HepG2 (cell line): ENCODE measurements around the gene PRKD2. TPM values are rescaled to one million over a fixed set of nuclear protein-coding genes. Genes with fewer than 3 reads are reported as not detected.

Source experiments
- ARHGAP35 ChIP-seq: sonication (generic); formaldehyde crosslinking; IDR thresholded peaks from 2 replicates; pipeline ENCODE4 v1.9.0; 2022; ENCODE audit warnings: mild to moderate bottlenecking, inconsistent platforms, moderate library complexity, missing genetic modification reagents, borderline replicate concordance
- HIVEP1 ChIP-seq: sonication (generic); formaldehyde crosslinking; IDR thresholded peaks from 2 replicates; pipeline ENCODE4 v1.4.0; 2020; ENCODE audit warnings: mild to moderate bottlenecking, missing genetic modification reagents
- KMT2B ChIP-seq: IDR thresholded peaks from 2 replicates; pipeline ENCODE4 v1.6.1; 2016; ENCODE audit warnings: missing genetic modification reagents, missing compliant biosample characterization
- MTA1 ChIP-seq: sonication (generic); formaldehyde crosslinking; IDR thresholded peaks from 2 replicates; pipeline ENCODE4 v1.4.0; 2020; ENCODE audit warnings: missing genetic modification reagents, mild to moderate bottlenecking, borderline replicate concordance
- POLR2G ChIP-seq: fragments of 200-400 bp; formaldehyde crosslinking; IDR thresholded peaks from 2 replicates; pipeline ENCODE4 v1.6.1; 2018; ENCODE audit warnings: mild to moderate bottlenecking, low read depth, low read length, moderate library complexity
- SETDB1 ChIP-seq: sonication (generic); formaldehyde crosslinking; IDR thresholded peaks from 2 replicates; pipeline ENCODE4 v1.5.1; 2020; ENCODE audit warnings: missing genetic modification reagents, mild to moderate bottlenecking, borderline replicate concordance
- ZBTB40 ChIP-seq, 2 experiments: fragments of 450-650 bp in 1 of 2; sonication (generic) in 1 of 2; formaldehyde crosslinking in 1 of 2; IDR thresholded peaks; 2 replicates each; pipeline versions ENCODE4 v1.6.1 to v1.8.0; 2016 to 2022; ENCODE audit warnings: antibody characterized with exemption in 1 of 2, mild to moderate bottlenecking in 1 of 2, missing genetic modification reagents in 1 of 2
- ZNF143 ChIP-seq: sonication (generic); formaldehyde crosslinking; IDR thresholded peaks from 2 replicates; pipeline ENCODE4 v1.4.0; 2020; ENCODE audit warnings: missing genetic modification reagents
- ZNF367 ChIP-seq: sonication (generic); formaldehyde crosslinking; IDR thresholded peaks from 2 replicates; pipeline ENCODE4 v1.4.0; 2020; ENCODE audit warnings: missing genetic modification reagents, borderline replicate concordance
- ZNF512 ChIP-seq: sonication (generic); formaldehyde crosslinking; IDR thresholded peaks from 2 replicates; pipeline ENCODE4 v1.4.0; 2020; ENCODE audit warnings: mild to moderate bottlenecking, missing genetic modification reagents
- ZNF614 ChIP-seq: IDR thresholded peaks from 2 replicates; pipeline ENCODE4 v1.6.1; 2018; ENCODE audit warnings: missing biosample characterization, missing genetic modification reagents, inconsistent platforms, borderline replicate concordance
- polyA plus RNA-seq, 8 experiments: library from polyadenylated mRNA; depleted of rRNA in 3 of 8; stranded (reverse) in 7 of 8; unstranded in 1 of 8; fragments of >200 nt; fragmentation: Illumina TruSeq in 4 of 8; extraction: Trizol in 4 of 8; gene quantifications; 2 replicates each; pipeline versions ENCODE4 v1.2.1 to v1.2.3, GENCODE V29; 2011 to 2016; ENCODE audit warnings: low read depth in 4 of 8, missing spikeins in 1 of 8, mixed read lengths in 1 of 8; ENCODE audit not compliant: insufficient read depth in 1 of 8
- total RNA-seq, 5 experiments: library from RNA; depleted of rRNA; stranded (reverse); fragments of >200 nt; fragmentation: Illumina TruSeq; extraction: Trizol; gene quantifications; 2 replicates each; pipeline ENCODE4 v1.2.3, GENCODE V29; 2016; ENCODE audit warnings: low read depth in 1 of 5

Gene PRKD2
- total and polyA plus RNA-seq, 2 of the 13 experiments (the other 11 are each of a cell fraction or from before 2014, with no cell fraction given) = 6.7 to 7.3 TPM

- no peak for TF ChIP-seq ZNF143 (CRISPR knock-in tag)
- TF ChIP-seq ARHGAP35 (CRISPR knock-in tag) = no peak
- no peak for TF ChIP-seq SETDB1 (CRISPR knock-in tag)
- no peak for TF ChIP-seq POLR2G
- no peak for TF ChIP-seq ZNF367
- no peak for TF ChIP-seq HIVEP1 (CRISPR knock-in tag)
- TF ChIP-seq ZBTB40 (IDR thresholded peaks at IDR 0.05) = no peak
- no peak for TF ChIP-seq ZBTB40 (CRISPR knock-in tag; IDR thresholded peaks at IDR 0.05)
- TF ChIP-seq KMT2B (CRISPR knock-in tag) = no peak
- TF ChIP-seq MTA1 (CRISPR knock-in tag) = no peak
- TF ChIP-seq ZNF512 (CRISPR knock-in tag) = no peak
- no peak for TF ChIP-seq ZNF614 (CRISPR knock-in tag)
These were observed 10.1 kb upstream of the PRKD2 start (continued) for GRCh38 chr19:46726971-46727501.
